OCI-LY7 (cell line): Measurements from ENCODE around the gene IL22RA2. TPM values are rescaled to one million over a fixed set of nuclear protein-coding genes. Genes with fewer than 3 reads are reported as not detected.

Experiments used
- Bru-seq: library from RNA; stranded (reverse); fragments of 400-500 nt; gene quantifications from one replicate; lab custom pipeline; 2021; lab: Mats Ljungman, UMichigan
- BruChase-seq, 2 experiments: library from RNA; stranded (reverse); fragments of 400-500 nt; gene quantifications; one replicate each; lab custom pipeline; 2021; lab: Mats Ljungman, UMichigan
- BruUV-seq: library from RNA; stranded (reverse); fragments of 400-500 nt; replicated peaks from 2 replicates; lab custom pipeline; 2021; lab: Mats Ljungman, UMichigan
- CTCF ChIA-PET: fragments of 300-600 bp; sonication (Branson Sonifier 250); formaldehyde crosslinking; loops from one replicate; lab custom pipeline; 2022; ENCODE audit warnings: antibody characterized with exemption; ENCODE audit not compliant: unreplicated experiment; lab: Charles Lee
- POLR2A ChIA-PET: fragments of 300-600 bp; sonication (Branson Sonifier 250); formaldehyde crosslinking; loops from one replicate; lab custom pipeline; 2022; ENCODE audit warnings: antibody characterized with exemption; lab: Charles Lee
- DNase-seq: peaks from one replicate; pipeline ENCODE4 v3.0.0-alpha.2; 2015; ENCODE audit warnings: low spot score
- H2AFZ ChIP-seq: fragments of 200-600 bp; sonication (generic), shearing (Covaris generic); 2 replicates; pipeline ENCODE4 v1.6.1; 2014; ENCODE audit warnings: mild to moderate bottlenecking, antibody characterized with exemption, low read length, moderate library complexity
- H3K27ac ChIP-seq: fragments of 200-600 bp; sonication (generic); 2 replicates; pipeline ENCODE4 v1.5.1; 2014; ENCODE audit warnings: mixed run types, low read depth, mild to moderate bottlenecking, moderate library complexity, low read length, inconsistent platforms; ENCODE audit not compliant: poor library complexity, severe bottlenecking
- H3K36me3 ChIP-seq: fragments of 200-600 bp; sonication (generic); 2 replicates; pipeline ENCODE4 v1.6.1; 2014; ENCODE audit warnings: mild to moderate bottlenecking, antibody characterized with exemption, low read length, moderate library complexity, mixed read lengths; ENCODE audit not compliant: insufficient read depth
- H3K4me1 ChIP-seq: fragments of 200-600 bp; sonication (generic); 2 replicates; pipeline ENCODE4 v1.5.1; 2014; ENCODE audit warnings: mild to moderate bottlenecking, low read length; ENCODE audit not compliant: insufficient read depth, poor library complexity, severe bottlenecking
- H3K4me2 ChIP-seq: fragments of 200-600 bp; sonication (generic); 2 replicates; pipeline ENCODE4 v1.6.1; 2014; ENCODE audit warnings: mild to moderate bottlenecking, low read length
- H3K4me3 ChIP-seq: fragments of 200-600 bp; sonication (generic); 2 replicates; pipeline ENCODE4 v1.5.1; 2014; ENCODE audit warnings: mild to moderate bottlenecking, low read depth, low read length; ENCODE audit not compliant: poor library complexity, severe bottlenecking
- H3K79me2 ChIP-seq: fragments of 200-600 bp; sonication (generic); 2 replicates; pipeline ENCODE4 v1.6.1; 2016; ENCODE audit warnings: low read depth, mild to moderate bottlenecking, low read length, moderate library complexity, mixed read lengths; ENCODE audit not compliant: insufficient read depth
- H3K9me2 ChIP-seq: fragments of 200-600 bp; sonication (generic); 2 replicates; pipeline ENCODE4 v1.6.1; 2016; ENCODE audit warnings: mild to moderate bottlenecking, low read length, mixed read lengths; ENCODE audit not compliant: insufficient read depth
- H3K9me3 ChIP-seq: fragments of 200-600 bp; sonication (generic); 2 replicates; pipeline ENCODE4 v1.6.1; 2014; ENCODE audit warnings: mild to moderate bottlenecking, mixed run types, low read length, mixed read lengths
- H4K20me1 ChIP-seq: fragments of 200-600 bp; sonication (generic); 2 replicates; pipeline ENCODE4 v1.6.1; 2014; ENCODE audit warnings: mild to moderate bottlenecking, antibody characterized with exemption, low read length, moderate library complexity, mixed read lengths; ENCODE audit not compliant: insufficient read depth
- CTCF ChIP-seq: fragments of 200-600 bp; sonication (generic); conservative IDR thresholded peaks from 2 replicates; pipeline ENCODE4 v1.5.1; 2014; ENCODE audit warnings: mild to moderate bottlenecking, antibody characterized with exemption, low read length, moderate library complexity, mixed read lengths
- EZH2phosphoT487 ChIP-seq: fragments of 200-600 bp; sonication (generic); IDR thresholded peaks from 2 replicates; pipeline ENCODE4 v1.6.1; 2018; ENCODE audit warnings: low read depth, borderline replicate concordance, mild to moderate bottlenecking, mixed run types, antibody characterized with exemption, low read length, moderate library complexity, mixed read lengths
- intact Hi-C: fragments of 100-400 bp; cut with micrococcal nuclease; formaldehyde crosslinking; loops from one replicate; pipeline ENCODE4 v1.10.0; 2022; ENCODE audit not compliant: unreplicated experiment
- long read RNA-seq: library from polyadenylated mRNA; stranded (forward); transcript quantifications from one replicate; pipeline ENCODE4 v2.0.0, GENCODE V29; 2022
- total RNA-seq, 2 experiments: library from RNA; depleted of rRNA in 1 of 2; stranded (reverse); fragments of >200 nt in 1 of 2; shearing (Covaris generic) in 1 of 2; gene quantifications; 2 replicates each; pipeline ENCODE4 v1.2.3, GENCODE V29; 2014 to 2022

The IL22RA2 gene
- total RNA-seq (2014; rRNA removed; shearing (Covaris generic)): not detected in 2 replicates
- not detected in 2 replicates for total RNA-seq (2022)
- percentile 5 among the genes with signal in this experiment for Bru-seq, nascent RNA
- BruChase-seq, experiment 1, labeled RNA remaining after a 6-hour chase: percentile 8 among the genes with signal in this experiment
- not detected for BruChase-seq, experiment 2, labeled RNA remaining after a 2-hour chase
- long read RNA-seq: 0 reads

- POLR2A ChIA-PET: no interaction called here
- Histone ChIP-seq H3K4me1 (no peaks in the 10 kb centered on the region), H3K79me2 (no peaks in the 10 kb centered on the region), H3K4me2 (no peak within 1 kb of the TSS), H3K27ac (no peak within 1 kb of the TSS), H3K9me3 (0 out of 2 replicates have a peak, but pooled peaks cover 6% of the 10 kb centered on the region), H2AFZ (no peak within 1 kb of the TSS), H3K4me3 (no peak within 1 kb of the TSS), H3K36me3 (no peaks in the 10 kb centered on the region), H4K20me1 (no peaks in the 10 kb centered on the region), H3K9me2 (no peaks in the 10 kb centered on the region)
- no TSS peak for BruUV-seq
- CTCF ChIA-PET: no interaction called here
- DNase-seq: no peak
- TF ChIP-seq EZH2phosphoT487 (no peak), CTCF (no peak)
- intact Hi-C loops: no loop called here
These were observed at the start of gene IL22RA2 for GRCh38 chr6:137173501-137173900. TSS of gene IL22RA2 (minus strand) at chr6:137173644. CDS start at chr6:137161749, 11,895 bp downstream.

- 0 out of 2 replicates have a peak, but pooled peaks cover 1% of the 10 kb centered on the region for H3K36me3 ChIP-seq
- peaks cover 18% of the 10 kb centered on the region for H3K79me2 ChIP-seq
- H3K4me1 ChIP-seq: peaks cover 76% of the 10 kb centered on the region
- DNase-seq: peak; percentile 77
- no peaks in the 10 kb centered on the region for H3K9me2 ChIP-seq
- no peak for TF ChIP-seq EZH2phosphoT487
- no peak for TF ChIP-seq CTCF
- ChIA-PET POLR2A (interaction anchor here (0.5 to 4.9 kb wide), 10 partner anchors 10 to 433 kb away, joined by 3 to 52 read pairs (median 4); no protein-coding TSS in a partner anchor), CTCF (interaction anchor here (1.2 to 1.8 kb wide), 2 partner anchors 9 to 117 kb away, joined by 3 to 6 read pairs; no protein-coding TSS in a partner anchor)
- H3K4me3 ChIP-seq: peak overlapping the region; percentile 32
- peaks cover 2% of the 10 kb centered on the region; the same call in 1 of the 2 replicates for H4K20me1 ChIP-seq
- intact Hi-C loops: no loop called here
- H3K4me2 ChIP-seq: peak overlapping the region; percentile 66
- H3K27ac ChIP-seq: peak overlapping the region; percentile 71
- H3K9me3 ChIP-seq: no peaks in the 10 kb centered on the region; the same call in 1 of the 2 replicates
- BruUV-seq: no TSS peak
- H2AFZ ChIP-seq: peak overlapping the region; percentile 94
These were observed 48.9 kb upstream of the IL22RA2 start for GRCh38 chr6:137222381-137222780.
